Measurements from ENCODE around the gene TRABD2B.

TRABD2B gene

GRCh38 chr1:47873337-47873736, 123.8 kb downstream of the TRABD2B start:
- Histone ChIP-seq H2AFZ (ENCODE audit: low read length) (no peak overlapping the region), H3K4me3 (ENCODE audit: low read length in 2 of 2) (no peak overlapping the region), H2BK15ac (ENCODE audit: low read length) (no peak overlapping the region), H3K18ac (ENCODE audit: low read length) (no peak overlapping the region), H2AK5ac (ENCODE audit: low read depth, low read length) (no peak overlapping the region), H3K14ac (ENCODE audit: low read length) (no peak overlapping the region), H3K9me3 (replicated peaks in 1 of 2; ENCODE audit: control insufficient read depth in 2 of 2, insufficient read depth in 1 of 2, low read depth in 1 of 2, low read length in 2 of 2) (no peaks in the 10 kb centered on the region), H3K4me1 (ENCODE audit: control insufficient read depth in 2 of 2, insufficient read depth in 1 of 2, low read depth in 1 of 2, low read length in 2 of 2) (peaks cover 0 to 10% of the 10 kb centered on the region in 2 donors), H2BK120ac (ENCODE audit: low read depth, low read length) (no peak overlapping the region), H3K4me2 (ENCODE audit: insufficient read depth, low read length, poor library complexity, severe bottlenecking) (no peak overlapping the region), H3K27me3 (ENCODE audit: control insufficient read depth in 3 of 3, insufficient read depth in 3 of 3, low read depth in 1 of 3, low read length in 3 of 3) (peaks cover 0 to 2% (median 0%) of the 10 kb centered on the region in 3 experiments), H2BK5ac (ENCODE audit: low read length) (no peak overlapping the region), H3K79me1 (ENCODE audit: low read depth, low read length) (no peaks in the 10 kb centered on the region), H4K91ac (ENCODE audit: low read depth, low read length, poor library complexity) (no peak overlapping the region), H4K8ac (ENCODE audit: low read depth, low read length) (no peak overlapping the region), H3K9ac (ENCODE audit: low read depth, low read length, poor library complexity) (no peak overlapping the region), H3K36me3 (replicated peaks in 1 of 2; ENCODE audit: control insufficient read depth in 2 of 2, insufficient read depth in 2 of 2, low read length in 2 of 2) (no peaks in the 10 kb centered on the region), H3K27ac (replicated peaks; ENCODE audit: low read length) (no peak overlapping the region), H2BK12ac (ENCODE audit: low read length) (no peak overlapping the region), H3K4ac (ENCODE audit: low read length) (no peak overlapping the region), H3K23ac (ENCODE audit: low read depth, low read length, poor library complexity) (no peak overlapping the region)
- DNase-seq (ENCODE audit: low spot score): no peak
- no CpG with 5 or more reads among the region's 6 CpGs for WGBS, 2 donors (ENCODE audit: extremely low coverage in 2 of 2, insufficient read length in 2 of 2, insufficient replicate concordance in 1 of 2)

GRCh38 chr1:47872886-47873285, 124.3 kb downstream of the TRABD2B start:
- Histone ChIP-seq H3K9ac (ENCODE audit: low read depth, low read length, poor library complexity) (no peak overlapping the region), H4K91ac (ENCODE audit: low read depth, low read length, poor library complexity) (no peak overlapping the region), H2AFZ (ENCODE audit: low read length) (no peak overlapping the region), H4K8ac (ENCODE audit: low read depth, low read length) (no peak overlapping the region), H3K4me1 (ENCODE audit: control insufficient read depth in 2 of 2, insufficient read depth in 1 of 2, low read depth in 1 of 2, low read length in 2 of 2) (peaks cover 0 to 10% of the 10 kb centered on the region in 2 donors), H3K4ac (ENCODE audit: low read length) (no peak overlapping the region), H2BK12ac (ENCODE audit: low read length) (no peak overlapping the region), H2BK120ac (ENCODE audit: low read depth, low read length) (no peak overlapping the region), H3K27ac (replicated peaks; ENCODE audit: low read length) (no peak overlapping the region), H3K23ac (ENCODE audit: low read depth, low read length, poor library complexity) (no peak overlapping the region), H3K79me1 (ENCODE audit: low read depth, low read length) (no peaks in the 10 kb centered on the region), H2BK15ac (ENCODE audit: low read length) (no peak overlapping the region), H3K14ac (ENCODE audit: low read length) (no peak overlapping the region), H3K4me2 (ENCODE audit: insufficient read depth, low read length, poor library complexity, severe bottlenecking) (no peak overlapping the region), H2BK5ac (ENCODE audit: low read length) (no peak overlapping the region), H3K9me3 (replicated peaks in 1 of 2; ENCODE audit: control insufficient read depth in 2 of 2, insufficient read depth in 1 of 2, low read depth in 1 of 2, low read length in 2 of 2) (no peaks in the 10 kb centered on the region), H3K4me3 (ENCODE audit: low read length in 2 of 2) (no peak overlapping the region), H3K36me3 (replicated peaks in 1 of 2; ENCODE audit: control insufficient read depth in 2 of 2, insufficient read depth in 2 of 2, low read length in 2 of 2) (no peaks in the 10 kb centered on the region), H3K18ac (ENCODE audit: low read length) (no peak overlapping the region), H3K27me3 (ENCODE audit: control insufficient read depth in 3 of 3, insufficient read depth in 3 of 3, low read depth in 1 of 3, low read length in 3 of 3) (peaks cover 0 to 2% (median 0%) of the 10 kb centered on the region in 3 experiments), H2AK5ac (ENCODE audit: low read depth, low read length) (no peak overlapping the region)
- WGBS, 2 donors (ENCODE audit: extremely low coverage in 2 of 2, insufficient read length in 2 of 2, insufficient replicate concordance in 1 of 2): no CpG with 5 or more reads among the region's 3 CpGs
- DNase-seq (ENCODE audit: low spot score): no peak

- no peak overlapping the region for H2BK5ac ChIP-seq (ENCODE audit: low read length)
- H3K4me2 ChIP-seq (ENCODE audit: insufficient read depth, low read length, poor library complexity, severe bottlenecking): no peak overlapping the region
- peak overlapping the region; percentile 9 for H3K23ac ChIP-seq (ENCODE audit: low read depth, low read length, poor library complexity)
- H3K9ac ChIP-seq (ENCODE audit: low read depth, low read length, poor library complexity): no peak overlapping the region
- no peak overlapping the region for H3K4ac ChIP-seq (ENCODE audit: low read length)
- H3K9me3 ChIP-seq (replicated peaks in 1 of 2; ENCODE audit: control insufficient read depth in 2 of 2, insufficient read depth in 1 of 2, low read depth in 1 of 2, low read length in 2 of 2): no peaks in the 10 kb centered on the region
- peaks cover 0 to 2% (median 0%) of the 10 kb centered on the region in 3 experiments for H3K27me3 ChIP-seq (ENCODE audit: control insufficient read depth in 3 of 3, insufficient read depth in 3 of 3, low read depth in 1 of 3, low read length in 3 of 3)
- H3K4me3 ChIP-seq (ENCODE audit: low read length in 2 of 2): no peak overlapping the region
- no peak overlapping the region for H2AFZ ChIP-seq (ENCODE audit: low read length)
- H4K91ac ChIP-seq (ENCODE audit: low read depth, low read length, poor library complexity): no peak overlapping the region
- no peak overlapping the region for H2BK15ac ChIP-seq (ENCODE audit: low read length)
- H2BK120ac ChIP-seq (ENCODE audit: low read depth, low read length): no peak overlapping the region
- no peak overlapping the region for H3K27ac ChIP-seq (replicated peaks; ENCODE audit: low read length)
- H3K36me3 ChIP-seq (replicated peaks in 1 of 2; ENCODE audit: control insufficient read depth in 2 of 2, insufficient read depth in 2 of 2, low read length in 2 of 2): no peaks in the 10 kb centered on the region
- no peak overlapping the region for H2BK12ac ChIP-seq (ENCODE audit: low read length)
- no peak overlapping the region for H4K8ac ChIP-seq (ENCODE audit: low read depth, low read length)
- no peak overlapping the region for H3K18ac ChIP-seq (ENCODE audit: low read length)
- peaks cover 0 to 10% of the 10 kb centered on the region in 2 donors for H3K4me1 ChIP-seq (ENCODE audit: control insufficient read depth in 2 of 2, insufficient read depth in 1 of 2, low read depth in 1 of 2, low read length in 2 of 2)
- H3K14ac ChIP-seq (ENCODE audit: low read length): no peak overlapping the region
- WGBS, 2 donors (ENCODE audit: extremely low coverage in 2 of 2, insufficient read length in 2 of 2, insufficient replicate concordance in 1 of 2): no CpG with 5 or more reads among the region's 2 CpGs
- H2AK5ac ChIP-seq (ENCODE audit: low read depth, low read length): no peak overlapping the region
- no peaks in the 10 kb centered on the region for H3K79me1 ChIP-seq (ENCODE audit: low read depth, low read length)
- DNase-seq (ENCODE audit: low spot score): no peak
Measured at GRCh38 chr1:47871799-47872353, 125.3 kb downstream of the TRABD2B start.

GRCh38 chr1:47870946-47871676, 126.1 kb downstream of the TRABD2B start:
- Histone ChIP-seq H3K36me3 (replicated peaks in 1 of 2; ENCODE audit: control insufficient read depth in 2 of 2, insufficient read depth in 2 of 2, low read length in 2 of 2) (no peaks in the 10 kb centered on the region), H2BK12ac (ENCODE audit: low read length) (no peak overlapping the region), H2AK5ac (ENCODE audit: low read depth, low read length) (no peak overlapping the region), H3K23ac (ENCODE audit: low read depth, low read length, poor library complexity) (no peak overlapping the region), H4K91ac (ENCODE audit: low read depth, low read length, poor library complexity) (no peak overlapping the region), H3K4me3 (ENCODE audit: low read length in 2 of 2) (no peak overlapping the region), H2BK5ac (ENCODE audit: low read length) (no peak overlapping the region), H3K27me3 (ENCODE audit: control insufficient read depth in 3 of 3, insufficient read depth in 3 of 3, low read depth in 1 of 3, low read length in 3 of 3) (peaks cover 0 to 2% (median 0%) of the 10 kb centered on the region in 3 experiments), H3K4ac (ENCODE audit: low read length) (no peak overlapping the region), H2AFZ (ENCODE audit: low read length) (no peak overlapping the region), H2BK15ac (ENCODE audit: low read length) (no peak overlapping the region), H2BK120ac (ENCODE audit: low read depth, low read length) (no peak overlapping the region), H3K9me3 (replicated peaks in 1 of 2; ENCODE audit: control insufficient read depth in 2 of 2, insufficient read depth in 1 of 2, low read depth in 1 of 2, low read length in 2 of 2) (no peaks in the 10 kb centered on the region), H3K27ac (replicated peaks; ENCODE audit: low read length) (no peak overlapping the region), H3K14ac (ENCODE audit: low read length) (no peak overlapping the region), H3K4me1 (ENCODE audit: control insufficient read depth in 2 of 2, insufficient read depth in 1 of 2, low read depth in 1 of 2, low read length in 2 of 2) (peaks cover 0 to 6% of the 10 kb centered on the region in 2 donors), H4K8ac (ENCODE audit: low read depth, low read length) (no peak overlapping the region), H3K79me1 (ENCODE audit: low read depth, low read length) (no peaks in the 10 kb centered on the region), H3K9ac (ENCODE audit: low read depth, low read length, poor library complexity) (no peak overlapping the region), H3K18ac (ENCODE audit: low read length) (peak overlapping the region; percentile 6), H3K4me2 (ENCODE audit: insufficient read depth, low read length, poor library complexity, severe bottlenecking) (no peak overlapping the region)
- no CpG with 5 or more reads among the region's 8 CpGs for WGBS, 2 donors (ENCODE audit: extremely low coverage in 2 of 2, insufficient read length in 2 of 2, insufficient replicate concordance in 1 of 2)
- DNase-seq (ENCODE audit: low spot score): no peak

Measured in neuronal stem cell (in vitro differentiated cells).